Measurements from ENCODE around the gene ORC5. TPM values are rescaled to one million over a fixed set of nuclear protein-coding genes. Genes with fewer than 3 reads are reported as not detected.
A peak's percentile ranks its signal among the peaks of the same experiment; 100 is the strongest.

ORC5 gene
- total and polyA plus RNA-seq, 2 donors from 2014 or later, result 13.2 to 18.4 TPM

DNA sequence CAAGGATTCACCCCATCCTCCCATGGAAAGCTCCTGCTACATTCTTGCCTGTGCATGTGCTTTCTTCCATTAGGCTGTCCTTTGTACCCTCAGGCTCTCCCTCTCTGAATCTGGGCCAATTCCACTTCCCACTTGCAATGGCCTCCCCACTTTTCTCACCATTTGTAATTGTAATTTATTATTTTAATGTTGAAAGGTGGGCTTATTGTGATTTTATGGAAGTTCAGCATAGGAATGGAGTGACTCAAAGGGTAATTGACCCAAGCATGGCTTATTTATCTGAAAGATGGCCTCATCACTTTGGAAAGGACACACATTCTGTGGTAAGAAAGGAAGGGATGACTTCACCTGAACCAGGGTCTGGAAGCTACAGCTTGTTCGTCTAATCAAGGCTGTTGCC, 46.9 kb upstream of the ORC5 start:
- peaks cover 0 to 2% (median 0%) of the 10 kb centered on the region in 3 donors for H3K4me1 ChIP-seq (ENCODE audit: control insufficient read depth in 2 of 3, insufficient read depth in 2 of 3, low read depth in 1 of 3, low read length in 3 of 3)
- H3K4me3 ChIP-seq (ENCODE audit: low read length in 3 of 3), result no peak overlapping the region
- DNase-seq, result no peak
- H3K27me3 ChIP-seq (ENCODE audit: control insufficient read depth, insufficient read depth, low read length), result no peaks in the 10 kb centered on the region
- intact Hi-C loops (cut with DNase I), result no loop called here
- H3K9ac ChIP-seq (ENCODE audit: low read length in 3 of 3), result no peak overlapping the region
- no peak for FAIRE-seq
- TF ChIP-seq, protein P1, sequence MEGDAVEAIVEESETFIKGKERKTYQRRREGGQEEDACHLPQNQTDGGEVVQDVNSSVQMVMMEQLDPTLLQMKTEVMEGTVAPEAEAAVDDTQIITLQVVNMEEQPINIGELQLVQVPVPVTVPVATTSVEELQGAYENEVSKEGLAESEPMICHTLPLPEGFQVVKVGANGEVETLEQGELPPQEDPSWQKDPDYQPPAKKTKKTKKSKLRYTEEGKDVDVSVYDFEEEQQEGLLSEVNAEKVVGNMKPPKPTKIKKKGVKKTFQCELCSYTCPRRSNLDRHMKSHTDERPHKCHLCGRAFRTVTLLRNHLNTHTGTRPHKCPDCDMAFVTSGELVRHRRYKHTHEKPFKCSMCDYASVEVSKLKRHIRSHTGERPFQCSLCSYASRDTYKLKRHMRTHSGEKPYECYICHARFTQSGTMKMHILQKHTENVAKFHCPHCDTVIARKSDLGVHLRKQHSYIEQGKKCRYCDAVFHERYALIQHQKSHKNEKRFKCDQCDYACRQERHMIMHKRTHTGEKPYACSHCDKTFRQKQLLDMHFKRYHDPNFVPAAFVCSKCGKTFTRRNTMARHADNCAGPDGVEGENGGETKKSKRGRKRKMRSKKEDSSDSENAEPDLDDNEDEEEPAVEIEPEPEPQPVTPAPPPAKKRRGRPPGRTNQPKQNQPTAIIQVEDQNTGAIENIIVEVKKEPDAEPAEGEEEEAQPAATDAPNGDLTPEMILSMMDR (IDR thresholded peaks at IDR 0.05; ENCODE audit: borderline replicate concordance, extremely low read depth, insufficient read depth), result no peak
- no peaks in the 10 kb centered on the region for H3K9me3 ChIP-seq (ENCODE audit: control insufficient read depth in 2 of 3, insufficient read depth in 1 of 3, low read length in 3 of 3)
- no peaks in the 10 kb centered on the region for H3K36me3 ChIP-seq (ENCODE audit: control insufficient read depth in 2 of 3, insufficient read depth in 3 of 3, low read length in 3 of 3)
- H3K27ac ChIP-seq (ENCODE audit: low read depth in 2 of 2, low read length in 2 of 2), result no peak overlapping the region

DNA sequence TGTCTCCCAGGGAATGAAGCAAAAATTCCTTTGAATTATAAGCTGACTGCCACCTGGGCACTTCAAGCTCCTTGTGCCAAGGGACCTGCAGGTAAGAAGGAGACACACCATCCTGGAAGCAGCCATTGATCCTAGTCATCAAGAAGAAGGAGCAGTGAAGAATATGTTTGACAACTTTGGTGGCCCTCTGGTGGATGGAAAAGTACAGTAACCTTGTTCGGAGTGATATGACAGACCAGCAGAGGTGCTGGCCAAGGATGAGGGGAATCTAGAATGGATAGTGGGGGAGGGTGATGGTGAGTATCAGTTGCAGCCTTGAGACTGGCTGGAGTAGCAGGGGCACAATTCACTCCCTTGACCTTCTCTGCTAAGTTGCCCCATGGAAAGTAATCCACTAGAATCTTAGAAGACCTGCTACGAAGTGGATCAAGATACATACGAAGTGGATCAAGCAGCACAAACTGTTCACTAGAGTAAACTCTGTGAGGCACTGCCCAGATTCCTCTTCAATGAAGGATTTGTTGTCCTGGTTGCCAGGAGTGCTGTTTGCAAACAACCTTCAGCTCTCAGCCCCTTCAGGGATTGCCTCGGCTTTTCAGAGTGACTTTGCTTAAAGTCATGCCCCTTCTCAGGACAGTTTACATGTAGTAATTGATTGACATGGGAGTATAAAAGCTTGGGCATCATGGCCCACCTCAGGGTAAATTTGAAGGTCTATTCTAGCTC, 44.8 kb upstream of the ORC5 start:
- DNase-seq (peak in 1 of 5 donors; percentile 10), FAIRE-seq (no peak)
- TF ChIP-seq, protein P1 (IDR thresholded peaks at IDR 0.05; ENCODE audit: borderline replicate concordance, extremely low read depth, insufficient read depth), result no peak
- Histone ChIP-seq H3K9ac (ENCODE audit: low read length in 3 of 3) (no peak overlapping the region), H3K36me3 (ENCODE audit: control insufficient read depth in 2 of 3, insufficient read depth in 3 of 3, low read length in 3 of 3) (no peaks in the 10 kb centered on the region), H3K4me3 (ENCODE audit: low read length in 3 of 3) (no peak overlapping the region), H3K4me1 (ENCODE audit: control insufficient read depth in 2 of 3, insufficient read depth in 2 of 3, low read depth in 1 of 3, low read length in 3 of 3) (peaks cover 0 to 2% (median 0%) of the 10 kb centered on the region in 3 donors), H3K27ac (ENCODE audit: low read depth in 2 of 2, low read length in 2 of 2) (no peak overlapping the region), H3K9me3 (ENCODE audit: control insufficient read depth in 2 of 3, insufficient read depth in 1 of 3, low read length in 3 of 3) (no peaks in the 10 kb centered on the region), H3K27me3 (ENCODE audit: control insufficient read depth, insufficient read depth, low read length) (no peaks in the 10 kb centered on the region)
- intact Hi-C loops (cut with DNase I), result no loop called here

DNA sequence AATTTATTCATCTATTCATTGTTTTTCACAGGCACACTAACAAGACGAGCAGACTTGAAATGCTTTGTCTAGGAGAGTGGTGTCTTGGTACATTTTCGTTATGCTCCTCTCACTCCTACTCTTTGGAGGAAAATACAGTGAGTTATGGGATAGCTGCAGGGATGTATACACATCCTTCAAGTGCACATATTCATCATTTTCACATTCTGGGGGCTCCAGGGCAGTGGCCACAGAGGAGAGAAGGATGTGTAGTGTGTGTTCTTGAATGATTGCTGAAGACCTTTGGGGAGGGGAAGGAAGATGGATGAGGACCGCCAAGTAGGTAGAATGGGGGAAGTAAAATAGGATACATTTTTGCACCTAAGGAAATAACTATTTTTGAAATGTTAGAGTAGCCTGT, 34.8 kb upstream of the ORC5 start:
- Histone ChIP-seq H3K36me3 (ENCODE audit: control insufficient read depth in 2 of 3, insufficient read depth in 3 of 3, low read length in 3 of 3) (no peaks in the 10 kb centered on the region), H3K4me1 (ENCODE audit: control insufficient read depth in 2 of 3, insufficient read depth in 2 of 3, low read depth in 1 of 3, low read length in 3 of 3) (peaks cover 0 to 7% (median 3%) of the 10 kb centered on the region in 3 donors), H3K27me3 (ENCODE audit: control insufficient read depth, insufficient read depth, low read length) (no peaks in the 10 kb centered on the region), H3K4me3 (ENCODE audit: low read length in 3 of 3) (no peak overlapping the region), H3K9me3 (ENCODE audit: control insufficient read depth in 2 of 3, insufficient read depth in 1 of 3, low read length in 3 of 3) (no peaks in the 10 kb centered on the region), H3K9ac (ENCODE audit: low read length in 3 of 3) (no peak overlapping the region), H3K27ac (ENCODE audit: low read depth in 2 of 2, low read length in 2 of 2) (no peak overlapping the region)
- DNase-seq (no peak), FAIRE-seq (no peak)
- intact Hi-C loops (cut with DNase I), result no loop called here
- TF ChIP-seq, protein P1 (IDR thresholded peaks at IDR 0.05; ENCODE audit: borderline replicate concordance, extremely low read depth, insufficient read depth), result no peak

All from kidney (tissue), 14 donors.